Neuronal stem cell (in vitro differentiated cells): ENCODE data around the gene INTS3.

Experiments
- DNase-seq: peaks from one replicate; pipeline ENCODE4 v3.0.0-alpha.2; 2013; ENCODE audit warnings: low spot score
- H2AFZ ChIP-seq: one replicate; pipeline ENCODE4 v1.6.1; 2013; ENCODE audit warnings: mild to moderate bottlenecking, low read length, inconsistent platforms
- H2AK5ac ChIP-seq: 2 replicates; pipeline ENCODE4 v1.6.1; 2013; ENCODE audit warnings: low read depth, mild to moderate bottlenecking, inconsistent platforms, low read length, moderate library complexity, mixed read lengths
- H2BK120ac ChIP-seq: 2 replicates; pipeline ENCODE4 v1.6.1; 2013; ENCODE audit warnings: low read depth, mild to moderate bottlenecking, inconsistent platforms, low read length, moderate library complexity, mixed read lengths
- H2BK12ac ChIP-seq: one replicate; pipeline ENCODE4 v1.6.1; 2013; ENCODE audit warnings: low read length, inconsistent platforms
- H2BK15ac ChIP-seq: 2 replicates; pipeline ENCODE4 v1.6.1; 2013; ENCODE audit warnings: mild to moderate bottlenecking, low read length, inconsistent platforms, mixed read lengths
- H2BK5ac ChIP-seq: one replicate; pipeline ENCODE4 v1.6.1; 2013; ENCODE audit warnings: inconsistent platforms, mild to moderate bottlenecking, low read length, moderate library complexity
- H3K14ac ChIP-seq: one replicate; pipeline ENCODE4 v1.6.1; 2013; ENCODE audit warnings: low read length, inconsistent platforms
- H3K18ac ChIP-seq: 2 replicates; pipeline ENCODE4 v1.6.1; 2013; ENCODE audit warnings: low read length, inconsistent platforms
- H3K23ac ChIP-seq: 2 replicates; pipeline ENCODE4 v1.6.1; 2013; ENCODE audit warnings: low read depth, mild to moderate bottlenecking, mixed read lengths, low read length, inconsistent platforms; ENCODE audit not compliant: poor library complexity
- H3K27ac ChIP-seq: replicated peaks from 3 replicates; pipeline ENCODE4 v1.5.1; 2013; ENCODE audit warnings: low read length, inconsistent platforms
- H3K27me3 ChIP-seq, 3 experiments: 2 replicates each; pipeline ENCODE4 v1.6.1; 2013; ENCODE audit warnings: low read length in 3 of 3, mild to moderate bottlenecking in 2 of 3, inconsistent platforms in 1 of 3, low read depth in 1 of 3, mixed read lengths in 1 of 3, moderate library complexity in 1 of 3; ENCODE audit not compliant: control insufficient read depth in 3 of 3, insufficient read depth in 3 of 3
- H3K36me3 ChIP-seq, 2 donors: replicated peaks in 1 of 2; 2 replicates each; pipeline ENCODE4 v1.6.1; 2013; ENCODE audit warnings: low read length in 2 of 2; ENCODE audit not compliant: control insufficient read depth in 2 of 2, insufficient read depth in 2 of 2
- H3K4ac ChIP-seq: 2 replicates; pipeline ENCODE4 v1.6.1; 2013; ENCODE audit warnings: inconsistent platforms, mild to moderate bottlenecking, low read length, moderate library complexity
- H3K4me1 ChIP-seq, 2 donors: 1 replicate in 1 of 2; 2 replicates in 1 of 2; pipeline ENCODE4 v1.6.1; 2013; ENCODE audit warnings: low read length in 2 of 2, low read depth in 1 of 2; ENCODE audit not compliant: control insufficient read depth in 2 of 2, insufficient read depth in 1 of 2
- H3K4me2 ChIP-seq: one replicate; pipeline ENCODE4 v1.6.1; 2013; ENCODE audit warnings: mild to moderate bottlenecking, low read length, inconsistent platforms; ENCODE audit not compliant: insufficient read depth, poor library complexity, severe bottlenecking
- H3K4me3 ChIP-seq, 2 donors: 2 replicates each; pipeline ENCODE4 v1.5.1; 2013; ENCODE audit warnings: low read length in 2 of 2, mild to moderate bottlenecking in 2 of 2, inconsistent platforms in 1 of 2, moderate library complexity in 1 of 2
- H3K79me1 ChIP-seq: one replicate; pipeline ENCODE4 v1.6.1; 2013; ENCODE audit warnings: low read depth, mild to moderate bottlenecking, inconsistent platforms, low read length, moderate library complexity
- H3K9ac ChIP-seq: one replicate; pipeline ENCODE4 v1.6.1; 2013; ENCODE audit warnings: mild to moderate bottlenecking, low read depth, low read length, inconsistent platforms; ENCODE audit not compliant: poor library complexity
- H3K9me3 ChIP-seq, 2 donors: replicated peaks in 1 of 2; 2 replicates each; pipeline versions ENCODE3 to v1.6.1; 2013; ENCODE audit warnings: low read length in 2 of 2, mild to moderate bottlenecking in 2 of 2, inconsistent platforms in 1 of 2, low read depth in 1 of 2, mixed read lengths in 1 of 2, moderate library complexity in 1 of 2; ENCODE audit not compliant: control insufficient read depth in 2 of 2, insufficient read depth in 1 of 2
- H4K8ac ChIP-seq: one replicate; pipeline ENCODE4 v1.6.1; 2013; ENCODE audit warnings: low read depth, mild to moderate bottlenecking, inconsistent platforms, low read length, moderate library complexity
- H4K91ac ChIP-seq: one replicate; pipeline ENCODE4 v1.6.1; 2013; ENCODE audit warnings: low read length, low read depth, mild to moderate bottlenecking, inconsistent platforms; ENCODE audit not compliant: poor library complexity
- WGBS, 2 donors: extraction: QIAGEN DNeasy Blood & Tissue Kit; methylation state at CpG; one replicate each; pipeline ENCODE4 v1.1.7; 2013; ENCODE audit warnings: missing lambda C conversion rate in 2 of 2, mixed read lengths in 1 of 2; ENCODE audit not compliant: insufficient read length in 2 of 2, insufficient replicate concordance in 1 of 2; ENCODE audit errors: extremely low coverage in 2 of 2; 5-methylcytosine and 5-hydroxymethylcytosine counted together

Gene INTS3

GRCh38 chr1:153735090-153735420 lies 7.2 kb downstream of the INTS3 start:
- Histone ChIP-seq H2BK5ac (no peak overlapping the region), H3K79me1 (no peaks in the 10 kb centered on the region), H3K27ac (no peak overlapping the region), H2AK5ac (no peak overlapping the region), H3K9me3 (no peaks in the 10 kb centered on the region), H3K9ac (no peak overlapping the region), H2BK120ac (no peak overlapping the region), H2AFZ (no peak overlapping the region), H4K91ac (no peak overlapping the region), H3K14ac (no peak overlapping the region), H3K4ac (no peak overlapping the region), H3K18ac (no peak overlapping the region), H3K27me3 (no peaks in the 10 kb centered on the region), H3K36me3 (peaks cover 0 to 55% of the 10 kb centered on the region in 2 donors), H4K8ac (no peak overlapping the region), H2BK12ac (no peak overlapping the region), H3K4me3 (no peak overlapping the region), H2BK15ac (no peak overlapping the region), H3K4me2 (no peak overlapping the region), H3K4me1 (peaks cover 3 to 12% of the 10 kb centered on the region in 2 donors), H3K23ac (no peak overlapping the region)
- WGBS, 2 donors, result no CpG with 5 or more reads among the region's 3 CpGs
- DNase-seq, result no peak

- H3K18ac ChIP-seq, result no peak overlapping the region
- H3K4me1 ChIP-seq, result peaks cover 0 to 6% of the 10 kb centered on the region in 2 donors
- H3K14ac ChIP-seq, result no peak overlapping the region
- no peak overlapping the region for H2AFZ ChIP-seq
- no peak overlapping the region for H2BK12ac ChIP-seq
- H3K4me2 ChIP-seq, result no peak overlapping the region
- H3K79me1 ChIP-seq, result no peaks in the 10 kb centered on the region
- H3K9me3 ChIP-seq, result no peaks in the 10 kb centered on the region
- H3K36me3 ChIP-seq, result peaks cover 17 to 81% of the 10 kb centered on the region in 2 donors
- no peak overlapping the region for H2AK5ac ChIP-seq
- no peak overlapping the region for H2BK5ac ChIP-seq
- H3K4me3 ChIP-seq, result no peak overlapping the region
- no peak overlapping the region for H2BK15ac ChIP-seq
- H3K27ac ChIP-seq, result no peak overlapping the region
- no peak for DNase-seq
- H4K8ac ChIP-seq, result no peak overlapping the region
- no peak overlapping the region for H3K4ac ChIP-seq
- no peak overlapping the region for H4K91ac ChIP-seq
- no CpG with 5 or more reads among the region's 2 CpGs for WGBS, 2 donors
- H3K9ac ChIP-seq, result no peak overlapping the region
- H2BK120ac ChIP-seq, result no peak overlapping the region
- H3K23ac ChIP-seq, result no peak overlapping the region
- no peaks in the 10 kb centered on the region for H3K27me3 ChIP-seq
Observed at GRCh38 chr1:153741986-153742385, 14.1 kb downstream of the INTS3 start.

- Histone ChIP-seq H3K4ac (no peak overlapping the region), H2AK5ac (no peak overlapping the region), H2BK15ac (no peak overlapping the region), H3K4me3 (no peak overlapping the region), H2BK5ac (no peak overlapping the region), H3K23ac (no peak overlapping the region), H3K79me1 (no peaks in the 10 kb centered on the region), H3K36me3 (peaks cover 19 to 84% of the 10 kb centered on the region in 2 donors), H3K9ac (no peak overlapping the region), H4K8ac (no peak overlapping the region), H3K9me3 (no peaks in the 10 kb centered on the region), H3K27ac (no peak overlapping the region), H3K4me1 (peaks cover 0 to 8% of the 10 kb centered on the region in 2 donors), H3K4me2 (no peak overlapping the region), H4K91ac (no peak overlapping the region), H2AFZ (no peak overlapping the region), H3K18ac (no peak overlapping the region), H3K14ac (no peak overlapping the region), H3K27me3 (no peaks in the 10 kb centered on the region), H2BK12ac (no peak overlapping the region), H2BK120ac (no peak overlapping the region)
- DNase-seq, result no peak
- no CpG with 5 or more reads among the region's 5 CpGs for WGBS, 2 donors
Observed at GRCh38 chr1:153742411-153743142, 14.7 kb downstream of the INTS3 start.

GRCh38 chr1:153745417-153745816 lies 17.6 kb downstream of the INTS3 start:
- no peak overlapping the region for H2BK120ac ChIP-seq
- H3K23ac ChIP-seq, result no peak overlapping the region
- H3K9me3 ChIP-seq, result no peaks in the 10 kb centered on the region
- no peak overlapping the region for H3K18ac ChIP-seq
- H2AFZ ChIP-seq, result no peak overlapping the region
- H3K4me3 ChIP-seq, result no peak overlapping the region
- H3K9ac ChIP-seq, result no peak overlapping the region
- no peak overlapping the region for H3K4me2 ChIP-seq
- H3K4ac ChIP-seq, result no peak overlapping the region
- no peaks in the 10 kb centered on the region for H3K27me3 ChIP-seq
- no peak overlapping the region for H4K91ac ChIP-seq
- H3K27ac ChIP-seq, result no peak overlapping the region
- H2BK15ac ChIP-seq, result no peak overlapping the region
- H2AK5ac ChIP-seq, result no peak overlapping the region
- peaks cover 21 to 98% of the 10 kb centered on the region in 2 donors for H3K36me3 ChIP-seq
- no peak overlapping the region for H3K14ac ChIP-seq
- H4K8ac ChIP-seq, result no peak overlapping the region
- DNase-seq, result no peak
- H2BK12ac ChIP-seq, result no peak overlapping the region
- H3K79me1 ChIP-seq, result no peaks in the 10 kb centered on the region
- no peak overlapping the region for H2BK5ac ChIP-seq
- H3K4me1 ChIP-seq, result peaks cover 0 to 13% of the 10 kb centered on the region in 2 donors
- no CpG with 5 or more reads among the region's 2 CpGs for WGBS, 2 donors
